AG04450 (cell line): ENCODE data around the gene GJA4. TPM values are rescaled to one million over a fixed set of nuclear protein-coding genes. Genes with fewer than 3 reads are reported as not detected.

Experiments used
- CTCF ChIA-PET: fragments of 300-600, 350-600 bp; formaldehyde crosslinking; extraction: SDS; loops from one replicate; lab custom pipeline; 2022; ENCODE audit warnings: antibody characterized with exemption, inconsistent platforms; lab: Charles Lee
- POLR2A ChIA-PET: fragments of 350-600 bp; formaldehyde crosslinking; extraction: SDS; loops from one replicate; lab custom pipeline; 2021; ENCODE audit warnings: antibody characterized with exemption, inconsistent platforms; lab: Yijun Ruan, JAX
- DNase-seq: peaks from one replicate; pipeline ENCODE4 v3.0.0-alpha.2; 2011; ENCODE audit warnings: low read depth, low spot score
- H3K27ac ChIP-seq: one replicate; pipeline ENCODE4 v1.5.1; 2012; ENCODE audit warnings: low read depth, low read length, control low read depth
- H3K27me3 ChIP-seq: one replicate; pipeline ENCODE4 v1.6.0; 2012; ENCODE audit warnings: low read length; ENCODE audit not compliant: control insufficient read depth, insufficient read depth
- H3K4me3 ChIP-seq: 2 replicates; pipeline ENCODE4 v1.5.1; 2011; ENCODE audit warnings: mild to moderate bottlenecking, low read depth, low read length, control low read depth
- H3K9me3 ChIP-seq: 2 replicates; pipeline ENCODE4 v1.5.1; 2012; ENCODE audit warnings: low read length; ENCODE audit not compliant: control insufficient read depth, insufficient read depth
- polyA plus RNA-seq: library from polyadenylated mRNA; depleted of rRNA; stranded (reverse); fragments of >200 nt; gene quantifications from 2 replicates; pipeline ENCODE4 v1.2.3, GENCODE V29; 2011
- TF ChIP-seq, protein P1 (sequence below): IDR thresholded peaks from 2 replicates; pipeline ENCODE4 v1.5.1; 2011; ENCODE audit warnings: low read depth, low read length, control low read depth, inconsistent platforms

Gene GJA4
- polyA plus RNA-seq, 1 experiment: not detected

DNA sequence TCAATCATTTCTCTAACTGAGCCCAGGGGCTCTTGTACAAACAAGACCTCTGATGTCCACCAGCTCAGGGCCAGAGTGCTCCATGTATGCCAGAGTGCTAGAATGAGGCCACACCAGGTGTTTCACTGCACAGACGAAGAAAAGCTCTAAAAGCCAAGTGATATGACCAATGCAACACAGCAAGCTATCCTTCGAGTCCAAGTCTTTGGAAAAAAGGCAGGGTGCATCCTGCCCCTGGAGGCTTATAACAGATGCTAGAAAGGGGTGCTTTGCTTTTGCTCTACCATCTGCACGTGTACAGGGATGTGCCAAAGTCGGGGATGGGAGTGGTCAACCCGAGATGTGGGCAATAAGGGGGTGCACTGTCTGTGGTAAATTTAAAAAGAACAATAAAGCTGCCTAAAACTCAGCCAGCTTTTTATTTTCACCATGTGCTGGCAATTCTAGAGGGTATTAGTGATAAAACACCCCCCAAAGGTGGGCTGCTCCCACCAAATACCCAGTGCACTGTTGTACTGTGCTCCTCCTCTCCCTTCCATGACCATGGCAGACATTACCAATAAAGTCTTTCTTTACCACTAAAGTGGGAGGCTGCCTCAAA is 34.6 kb downstream of the GJA4 start:
- Histone ChIP-seq H3K27ac (no peak overlapping the region), H3K9me3 (no peaks in the 10 kb centered on the region), H3K4me3 (no peak overlapping the region), H3K27me3 (no peaks in the 10 kb centered on the region)
- ChIA-PET POLR2A (no interaction called here), CTCF (interaction anchor here (1.1 kb wide), 1 partner anchor 25 kb away, joined by 5 read pairs; no protein-coding TSS in a partner anchor)
- TF ChIP-seq, protein P1, sequence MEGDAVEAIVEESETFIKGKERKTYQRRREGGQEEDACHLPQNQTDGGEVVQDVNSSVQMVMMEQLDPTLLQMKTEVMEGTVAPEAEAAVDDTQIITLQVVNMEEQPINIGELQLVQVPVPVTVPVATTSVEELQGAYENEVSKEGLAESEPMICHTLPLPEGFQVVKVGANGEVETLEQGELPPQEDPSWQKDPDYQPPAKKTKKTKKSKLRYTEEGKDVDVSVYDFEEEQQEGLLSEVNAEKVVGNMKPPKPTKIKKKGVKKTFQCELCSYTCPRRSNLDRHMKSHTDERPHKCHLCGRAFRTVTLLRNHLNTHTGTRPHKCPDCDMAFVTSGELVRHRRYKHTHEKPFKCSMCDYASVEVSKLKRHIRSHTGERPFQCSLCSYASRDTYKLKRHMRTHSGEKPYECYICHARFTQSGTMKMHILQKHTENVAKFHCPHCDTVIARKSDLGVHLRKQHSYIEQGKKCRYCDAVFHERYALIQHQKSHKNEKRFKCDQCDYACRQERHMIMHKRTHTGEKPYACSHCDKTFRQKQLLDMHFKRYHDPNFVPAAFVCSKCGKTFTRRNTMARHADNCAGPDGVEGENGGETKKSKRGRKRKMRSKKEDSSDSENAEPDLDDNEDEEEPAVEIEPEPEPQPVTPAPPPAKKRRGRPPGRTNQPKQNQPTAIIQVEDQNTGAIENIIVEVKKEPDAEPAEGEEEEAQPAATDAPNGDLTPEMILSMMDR: no peak
- DNase-seq: no peak

DNA sequence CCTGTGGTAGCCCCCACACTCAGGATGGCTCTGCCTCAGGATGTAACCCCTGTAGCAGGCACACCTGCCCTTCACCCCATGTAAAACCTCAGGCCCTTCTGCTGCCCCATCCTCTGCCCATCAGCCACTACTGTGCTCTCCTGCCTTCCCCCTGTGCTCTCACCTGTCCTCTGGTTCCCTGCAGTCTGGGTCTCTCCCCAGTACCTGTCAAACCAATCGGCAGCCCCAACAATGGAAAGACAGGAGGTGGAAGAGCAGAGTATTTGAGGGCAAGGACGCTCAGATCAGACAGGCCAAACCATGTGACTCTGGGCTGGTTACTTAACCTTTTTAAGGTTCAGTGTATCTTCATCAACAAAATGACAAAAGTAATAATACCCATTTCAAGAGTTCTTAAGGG is 35.8 kb downstream of the GJA4 start:
- no peak overlapping the region for H3K27ac ChIP-seq
- no peaks in the 10 kb centered on the region for H3K9me3 ChIP-seq
- TF ChIP-seq, protein P1: no peak
- ChIA-PET POLR2A (no interaction called here), CTCF (no interaction called here)
- H3K27me3 ChIP-seq: no peaks in the 10 kb centered on the region
- no peak for DNase-seq
- no peak overlapping the region for H3K4me3 ChIP-seq

DNA sequence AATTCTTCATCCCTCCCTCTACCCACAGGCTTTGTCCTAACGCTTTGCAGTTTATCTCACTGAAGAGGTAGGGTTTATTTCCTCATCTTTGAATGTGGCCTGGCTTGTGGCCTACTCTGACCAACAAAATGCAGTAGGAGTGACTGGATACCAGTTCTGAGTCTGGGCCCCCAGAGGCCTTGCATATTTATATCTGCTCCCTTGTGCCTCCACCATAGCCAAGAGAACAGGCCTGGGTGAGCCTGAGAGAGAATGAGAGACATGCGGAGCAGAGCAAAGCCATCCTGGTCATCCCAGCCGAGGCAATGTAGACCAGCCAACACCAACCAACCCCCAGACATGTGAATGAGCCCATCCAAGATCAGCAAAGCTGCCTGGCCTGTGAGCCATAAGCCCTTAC is 36.5 kb downstream of the GJA4 start:
- Histone ChIP-seq H3K27ac (no peak overlapping the region), H3K27me3 (no peaks in the 10 kb centered on the region), H3K4me3 (no peak overlapping the region), H3K9me3 (no peaks in the 10 kb centered on the region)
- ChIA-PET POLR2A (no interaction called here), CTCF (no interaction called here)
- TF ChIP-seq, protein P1: no peak
- no peak for DNase-seq

DNA sequence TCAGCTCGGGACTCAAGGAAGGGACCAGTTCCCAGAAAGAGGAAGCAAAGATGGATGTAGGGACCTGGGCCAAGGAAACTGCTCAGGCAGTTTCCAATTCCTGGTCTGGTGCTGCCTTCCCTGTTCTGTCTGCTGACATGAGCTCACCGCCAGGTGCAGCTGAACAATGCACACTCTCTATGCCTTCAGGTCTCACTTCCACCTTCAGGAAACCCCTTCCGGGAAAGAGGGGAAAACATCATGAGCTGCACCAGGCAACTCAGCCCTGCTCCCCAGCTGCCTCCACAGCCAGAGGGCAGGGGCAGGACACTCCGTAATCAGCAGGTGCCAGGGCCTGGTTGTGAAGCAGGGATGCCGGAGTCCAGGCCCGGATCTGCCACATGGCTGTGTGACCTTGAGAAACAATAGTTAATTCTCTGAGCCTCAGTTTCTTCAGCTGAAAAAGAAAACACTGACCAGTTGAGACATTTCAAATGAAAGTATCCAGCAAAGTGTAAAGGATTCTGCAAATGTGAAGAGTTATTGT is 39.0 kb downstream of the GJA4 start:
- no peak for DNase-seq
- ChIA-PET POLR2A (no interaction called here), CTCF (interaction anchor here (1.2 to 1.7 kb wide), 2 partner anchors 21 to 35 kb away, joined by 5 to 7 read pairs; no protein-coding TSS in a partner anchor)
- TF ChIP-seq, protein P1: no peak
- Histone ChIP-seq H3K27me3 (no peaks in the 10 kb centered on the region), H3K9me3 (no peaks in the 10 kb centered on the region), H3K27ac (no peak overlapping the region), H3K4me3 (no peak overlapping the region)

DNA sequence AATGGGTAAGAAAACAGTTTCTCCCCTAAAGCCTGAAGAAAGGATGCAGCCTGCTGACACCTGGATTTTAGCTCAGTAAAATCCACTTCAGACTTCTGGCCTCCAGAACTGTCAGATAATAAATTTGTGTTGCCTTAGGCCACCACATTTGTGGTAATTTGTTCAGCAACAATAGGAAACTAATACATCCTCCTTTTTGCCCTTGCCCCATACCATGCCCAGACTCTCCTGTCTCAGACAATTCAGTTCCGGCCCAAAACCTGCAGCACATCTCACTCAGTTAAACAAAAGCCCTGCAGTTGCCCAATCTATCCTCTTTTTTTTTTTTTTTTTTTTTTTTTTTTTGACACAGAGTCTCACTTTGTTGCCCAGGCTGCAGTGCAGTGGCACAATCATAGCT is 40.9 kb downstream of the GJA4 start:
- TF ChIP-seq, protein P1: no peak
- ChIA-PET POLR2A (no interaction called here), CTCF (interaction anchor here (0.6 to 0.7 kb wide), 3 partner anchors 26 to 936 kb away, joined by 3 to 5 read pairs (median 4); partner anchors contain the start of gene CLSPN)
- no peak overlapping the region for H3K27ac ChIP-seq
- H3K9me3 ChIP-seq: no peaks in the 10 kb centered on the region
- DNase-seq: no peak
- no peaks in the 10 kb centered on the region for H3K27me3 ChIP-seq
- no peak overlapping the region for H3K4me3 ChIP-seq
